ENCODE results near the gene CNIH1.

Gene CNIH1

GRCh38 chr14:54440873-54441868 lies at the start of gene CNIH1:
TSS of gene CNIH1 (minus strand) at chr14:54441374. CDS start at chr14:54441327, 47 bp downstream.
- peak; percentile 92 for DNase-seq

- DNase-seq, result no peak
Measured at GRCh38 chr14:54490445-54491175, 49.4 kb upstream of the CNIH1 start.

- no peak for DNase-seq
Measured at GRCh38 chr14:54489731-54490444, 48.7 kb upstream of the CNIH1 start.

GRCh38 chr14:54489318-54489683 lies 48.1 kb upstream of the CNIH1 start:
- DNase-seq, result no peak

DNA sequence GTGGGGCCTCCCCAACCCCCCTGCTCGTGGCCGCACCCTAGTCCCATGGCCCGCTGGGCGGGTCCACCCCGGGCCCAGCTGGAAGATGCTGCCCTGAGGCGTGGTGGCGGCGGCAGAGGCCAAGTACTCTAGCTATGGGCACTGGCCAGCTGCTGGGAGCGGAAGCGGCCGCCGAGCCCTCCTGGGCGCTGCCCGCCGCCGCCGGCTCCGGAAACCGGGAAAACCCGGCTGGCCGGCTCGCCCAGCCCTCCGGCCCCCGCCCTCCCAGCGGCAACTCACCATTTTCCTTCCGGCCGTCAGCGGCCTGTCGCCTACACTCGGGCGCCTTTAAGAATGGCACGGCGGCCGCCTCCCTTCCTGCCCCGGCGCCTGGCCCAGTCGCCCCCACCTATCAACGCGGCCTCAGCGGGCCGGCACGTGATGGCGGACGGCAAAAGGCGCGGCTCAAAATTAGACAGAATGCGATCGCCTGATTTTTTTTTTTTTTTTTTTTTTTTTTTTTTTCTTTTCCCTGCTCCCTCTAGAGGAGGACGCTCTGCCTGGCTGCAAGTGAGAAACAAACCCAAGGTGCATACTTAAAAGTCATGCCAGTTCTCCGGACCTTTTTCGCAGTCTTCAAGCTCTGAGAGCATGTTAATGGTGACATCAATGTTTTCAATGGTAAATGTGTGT lies 47.6 kb upstream of the CNIH1 start, which contains the start of gene GMFB:
GMFB (minus strand) TSS at position 335 of the 672 bp plus-strand sequence; CDS start at position 282, 53 bp downstream.
- DNase-seq, result peak; percentile 89

- DNase-seq, result no peak
Measured at GRCh38 chr14:54488318-54488645, 47.1 kb upstream of the CNIH1 start.

DNA sequence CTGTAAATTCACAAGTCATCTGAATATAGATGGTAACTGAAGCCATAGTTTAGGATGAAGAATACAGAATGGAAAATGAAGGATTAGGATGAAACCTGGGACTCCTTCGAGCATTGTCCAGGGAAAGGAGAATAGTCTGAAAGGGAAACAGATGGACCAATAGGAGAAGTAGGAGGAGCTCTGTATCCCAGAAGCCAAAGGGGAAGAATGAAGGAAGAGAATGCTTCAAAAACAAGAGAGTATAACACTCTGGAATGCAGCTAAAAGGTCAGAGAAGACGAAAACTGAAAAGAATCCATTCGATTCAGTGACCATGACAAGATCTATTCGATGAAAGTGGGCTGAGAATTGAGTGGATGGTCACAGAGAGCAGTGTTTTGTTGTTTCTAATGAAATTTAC lies 46.6 kb upstream of the CNIH1 start:
- DNase-seq, result no peak

GRCh38 chr14:54486685-54487084 lies 45.5 kb upstream of the CNIH1 start:
- DNase-seq, result peak; percentile 36

GRCh38 chr14:54483846-54484245 lies 42.7 kb upstream of the CNIH1 start:
- no peak for DNase-seq

DNA sequence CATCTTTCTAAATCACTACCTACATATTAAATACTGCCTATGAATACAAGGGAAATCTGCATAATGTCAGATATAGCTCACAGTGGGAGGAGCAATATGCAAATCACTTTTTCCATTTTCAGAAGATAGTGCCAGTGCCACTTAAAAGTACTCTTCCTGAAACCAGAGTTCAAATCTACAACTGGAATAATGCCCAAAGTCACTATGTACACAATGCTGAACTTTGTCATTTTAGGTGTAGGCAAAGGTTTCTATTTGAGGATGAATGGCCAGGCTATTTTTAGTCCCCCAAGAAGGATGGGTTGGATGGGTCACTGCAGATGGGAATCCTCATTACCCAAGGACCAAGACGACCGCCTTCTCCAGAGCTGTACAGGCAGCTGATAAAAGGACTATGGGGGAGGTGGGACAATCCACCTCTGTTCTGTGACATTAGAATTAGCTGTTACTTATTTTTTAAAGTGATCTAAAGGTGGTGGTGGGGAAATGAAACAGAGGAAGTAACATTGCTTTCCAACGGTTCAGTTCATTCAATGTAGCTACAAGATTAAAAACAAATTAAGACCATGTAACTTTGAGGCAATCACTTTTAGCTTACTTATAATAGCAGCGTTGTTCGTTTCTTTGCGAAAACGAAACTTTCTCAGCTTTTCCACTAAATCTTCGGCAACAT lies 42.0 kb upstream of the CNIH1 start:
- no peak for DNase-seq

- no peak for DNase-seq
Measured at GRCh38 chr14:54481695-54482094, 40.5 kb upstream of the CNIH1 start.

DNA sequence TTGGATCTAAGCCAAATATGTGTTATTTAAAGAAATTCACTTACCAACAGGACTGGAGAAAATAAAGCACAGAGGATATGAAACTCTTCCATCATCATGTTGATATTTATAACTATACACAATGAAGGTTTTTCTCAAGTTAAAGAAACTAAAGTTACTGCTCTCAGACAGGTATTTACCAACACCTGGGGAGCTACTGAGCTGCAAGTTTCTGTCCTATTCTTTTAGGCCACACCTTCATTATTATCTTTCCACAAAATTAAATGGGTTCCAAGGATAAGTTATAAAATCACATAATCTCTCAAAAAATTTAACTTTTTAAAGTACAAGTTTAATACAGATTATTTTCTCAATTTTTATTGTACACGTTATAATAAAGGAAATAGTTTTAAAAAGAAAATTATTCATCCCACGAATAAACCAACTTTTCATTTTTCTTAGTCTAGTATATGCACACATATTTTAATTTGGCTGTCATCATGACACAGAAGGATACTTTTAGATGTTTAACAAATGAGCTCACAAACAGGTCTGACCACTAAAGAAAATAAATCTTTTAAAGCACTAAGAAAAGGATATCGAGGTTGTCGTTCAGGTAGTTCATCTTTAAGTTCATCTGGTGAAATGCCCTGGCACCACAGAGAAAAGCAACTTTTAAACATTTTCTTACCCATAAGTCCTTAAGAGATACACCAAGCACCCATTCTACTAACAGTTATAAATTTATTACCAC lies 39.8 kb upstream of the CNIH1 start:
- no peak for DNase-seq

DNA sequence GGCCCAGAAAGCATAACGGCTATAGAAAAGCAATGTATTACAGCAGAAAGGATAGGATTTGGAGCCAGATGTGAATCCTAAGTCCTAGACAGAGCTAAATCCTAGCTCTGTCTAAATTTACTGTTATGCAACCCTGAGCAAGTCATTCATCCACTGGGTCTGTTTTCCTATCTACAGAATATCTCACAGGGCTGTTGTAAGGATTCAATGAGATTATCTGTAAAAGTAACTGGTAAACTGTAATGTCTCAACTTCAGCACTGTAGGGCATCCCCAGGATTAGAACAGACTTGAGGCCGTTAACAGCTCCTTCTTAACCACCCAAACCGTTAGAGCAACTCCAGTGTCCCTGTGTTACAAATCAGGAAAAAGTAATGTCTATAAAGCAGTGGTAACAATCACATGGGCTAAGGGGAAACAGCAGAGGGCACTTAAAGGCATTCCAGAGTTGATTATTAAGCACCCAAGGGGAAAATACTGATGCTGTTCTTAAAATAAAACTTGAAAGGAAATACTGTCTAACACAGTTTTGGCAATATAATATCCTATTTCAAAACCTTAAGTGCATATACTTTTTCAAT lies 37.6 kb upstream of the CNIH1 start:
- no peak for DNase-seq

- DNase-seq, result no peak
Measured at GRCh38 chr14:54475911-54476310, 34.7 kb upstream of the CNIH1 start.

- DNase-seq, result no peak
Measured at GRCh38 chr14:54475187-54475899, 34.2 kb upstream of the CNIH1 start.

GRCh38 chr14:54474232-54474793 lies 33.1 kb upstream of the CNIH1 start:
- DNase-seq, result no peak

GRCh38 chr14:54472315-54472714 lies 31.1 kb upstream of the CNIH1 start:
- DNase-seq, result no peak

DNA sequence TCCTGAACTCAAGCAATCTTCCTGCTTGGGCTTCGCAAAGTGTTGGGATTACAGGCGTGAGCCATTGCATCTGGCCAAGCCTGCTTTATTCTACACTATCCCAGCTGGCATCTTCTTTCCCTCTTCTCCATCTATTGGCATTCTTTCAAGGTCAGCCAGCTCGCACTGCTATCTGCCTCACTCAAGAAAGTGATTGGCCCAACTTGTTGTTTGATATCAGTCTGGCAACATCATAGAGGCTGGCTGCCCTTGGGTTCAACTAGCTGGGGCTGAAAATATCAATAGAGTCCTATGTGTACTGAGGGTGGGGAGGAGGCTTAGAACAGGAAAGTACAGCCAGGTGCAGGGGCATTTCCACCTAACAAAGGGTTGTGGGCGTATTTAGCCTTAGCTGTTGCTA lies 30.5 kb upstream of the CNIH1 start:
- DNase-seq, result no peak

GRCh38 chr14:54470701-54471100 lies 29.5 kb upstream of the CNIH1 start:
- DNase-seq, result no peak

GRCh38 chr14:54467280-54467679 lies 26.1 kb upstream of the CNIH1 start:
- no peak for DNase-seq

Measured in CD4-positive, alpha-beta T cell treated with Interleukin-17A for 4 hours (primary cell).